Eye (tissue), 1 donor: ENCODE data around the gene ERI2.
"Not testable (repeated sequence)": the region's sequence is repeated elsewhere in the genome, so short reads cannot be mapped to it uniquely, and the experiment has no call there.

Experiments used
- DNase-seq: peaks from one replicate; pipeline ENCODE4 v3.0.0-alpha.2; 2015

ERI2 gene

DNA sequence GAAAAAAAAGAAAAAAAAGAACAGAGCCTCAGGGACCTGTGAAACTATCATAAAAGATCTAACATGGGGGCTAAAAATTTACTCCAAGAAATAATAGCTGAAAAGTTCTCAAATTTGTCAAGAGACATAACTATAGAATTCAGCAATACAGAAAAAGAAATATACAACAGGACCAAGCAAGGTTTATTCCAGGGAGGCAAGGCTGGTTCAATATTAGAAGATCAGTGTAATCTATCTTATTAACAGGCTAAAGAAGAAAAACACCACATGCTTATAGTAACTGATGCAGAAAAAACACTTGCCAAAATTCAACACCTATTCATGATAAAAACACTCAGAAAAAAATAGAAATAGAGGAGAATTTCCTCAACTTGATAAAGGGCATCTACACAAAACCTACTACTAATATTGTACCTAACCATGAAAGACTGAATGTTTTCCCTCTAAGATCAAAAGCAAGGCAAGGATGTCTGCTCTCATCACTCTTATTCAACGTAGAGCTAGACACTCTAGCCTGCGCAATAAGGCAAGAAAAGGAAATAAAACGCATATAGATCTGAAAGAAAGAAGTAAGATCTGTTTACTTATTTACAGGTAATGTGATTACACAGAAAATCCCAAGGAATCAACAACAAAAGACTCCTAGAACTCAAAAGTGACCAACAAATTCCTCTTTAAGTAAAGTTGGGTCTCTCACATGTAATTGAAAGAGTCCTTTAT lies 43.7 kb downstream of the ERI2 start:
- no peak for DNase-seq

DNA sequence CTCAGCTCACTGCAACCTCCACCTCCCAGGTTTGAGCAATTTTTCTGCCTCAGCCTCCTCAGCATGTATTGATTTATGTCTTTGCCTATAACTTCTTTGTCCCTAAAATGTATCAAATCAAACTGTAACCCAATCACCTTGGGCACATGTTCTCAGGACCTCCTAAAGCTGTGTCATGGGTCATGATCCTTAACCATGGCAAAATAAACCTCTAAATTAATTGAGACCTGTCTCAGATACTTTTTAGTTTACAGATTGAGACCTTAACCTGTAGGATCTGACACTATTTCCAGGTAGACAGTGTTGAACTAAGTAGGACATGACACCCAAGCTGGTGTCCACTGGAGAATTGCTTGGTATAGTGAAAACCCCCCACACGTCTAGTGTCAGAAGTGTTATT lies 45.1 kb downstream of the ERI2 start:
- no peak for DNase-seq

DNA sequence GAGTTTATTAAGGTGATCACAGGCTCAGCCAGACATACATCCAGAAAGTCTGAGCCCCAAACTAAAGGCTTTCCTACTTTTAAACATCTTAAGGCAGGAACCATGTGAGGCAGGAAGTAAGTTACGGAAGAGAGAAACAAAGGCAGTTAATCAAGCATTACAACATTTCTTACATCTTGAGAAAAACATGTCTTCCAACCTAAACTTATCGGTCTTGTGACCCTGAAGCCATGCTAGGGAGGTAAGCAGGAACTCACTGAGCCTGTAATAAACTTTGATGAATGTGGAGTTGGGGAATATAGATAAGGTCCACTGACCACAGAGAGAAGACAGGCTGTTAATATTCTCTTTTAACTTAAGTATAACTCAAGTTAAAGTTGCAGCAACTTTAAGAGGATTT lies 45.9 kb downstream of the ERI2 start:
- no peak for DNase-seq

DNA sequence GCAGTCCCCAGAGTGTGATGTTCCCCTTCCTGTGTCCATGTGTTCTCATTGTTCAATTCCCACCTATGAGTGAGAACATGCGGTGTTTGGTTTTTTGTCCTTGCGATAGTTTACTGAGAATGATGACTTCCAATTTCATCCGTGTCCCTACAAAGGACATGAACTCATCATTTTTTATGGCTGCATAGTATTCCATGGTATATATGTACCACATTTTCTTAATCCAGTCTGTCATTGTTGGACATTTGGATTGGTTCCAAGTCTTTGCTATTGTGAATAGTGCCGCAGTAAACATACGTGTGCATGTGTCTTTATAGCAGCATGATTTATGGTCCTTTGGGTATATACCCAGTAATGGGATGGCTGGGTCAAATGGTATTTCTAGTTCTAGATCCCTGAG lies 50.5 kb downstream of the ERI2 start:
- not testable (repeated sequence) for DNase-seq

DNA sequence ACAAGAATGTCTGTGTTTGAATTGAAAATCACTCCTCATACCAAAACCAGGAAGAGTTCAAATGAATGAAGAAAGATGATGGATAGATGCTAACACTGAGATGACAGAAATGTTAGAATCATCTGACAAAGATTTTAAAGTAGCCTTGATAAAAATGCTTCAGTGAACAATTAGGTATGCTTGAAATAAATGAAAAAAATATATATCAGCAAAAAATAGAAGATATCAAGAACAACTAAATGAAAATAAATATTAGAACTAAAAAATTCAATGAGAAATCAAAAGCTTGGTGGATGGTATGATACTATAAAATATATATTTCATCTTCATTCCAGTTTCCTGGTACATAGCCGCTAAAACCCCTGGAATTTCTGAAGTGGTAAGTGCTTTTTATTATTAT lies 51.0 kb downstream of the ERI2 start:
- no peak for DNase-seq

DNA sequence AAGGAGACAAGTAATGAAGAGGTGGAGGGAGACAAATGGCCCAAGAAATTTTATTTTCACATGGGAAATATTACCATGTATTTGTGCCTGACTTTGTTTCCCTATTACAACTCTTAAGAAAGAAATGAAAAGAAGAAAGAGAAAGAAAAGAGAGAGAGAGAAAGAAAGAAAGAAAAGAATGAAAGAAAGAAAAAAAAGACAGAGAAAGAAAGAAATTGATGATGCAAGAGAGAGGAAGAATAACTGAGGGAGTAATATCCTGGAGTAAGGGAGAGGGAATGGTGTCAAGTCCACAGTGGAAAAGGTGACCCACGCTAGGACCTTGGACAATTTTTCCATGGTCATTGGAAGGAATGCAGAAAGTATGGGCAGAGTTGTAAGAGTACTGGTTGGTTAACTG lies 52.5 kb downstream of the ERI2 start:
- DNase-seq, result no peak

DNA sequence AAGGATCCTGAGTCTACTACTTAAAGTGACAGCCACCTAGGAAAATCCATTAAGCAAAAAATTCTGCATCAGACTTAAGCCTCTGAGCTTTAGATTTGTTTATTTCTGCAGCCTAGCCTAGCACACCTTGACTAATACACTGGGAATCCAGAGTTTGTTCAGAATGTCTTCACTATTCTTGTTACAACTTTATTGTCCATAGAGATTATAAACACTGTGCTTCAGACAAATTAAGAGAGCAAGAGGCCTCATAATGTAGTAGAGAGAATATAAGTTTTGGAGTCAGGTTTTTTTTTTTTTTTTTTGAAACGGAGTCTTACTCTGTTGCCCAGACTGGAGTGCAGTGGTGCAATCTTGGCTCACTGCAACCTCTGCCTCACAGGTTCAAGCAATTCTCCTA lies 55.7 kb downstream of the ERI2 start:
- DNase-seq, result no peak

DNA sequence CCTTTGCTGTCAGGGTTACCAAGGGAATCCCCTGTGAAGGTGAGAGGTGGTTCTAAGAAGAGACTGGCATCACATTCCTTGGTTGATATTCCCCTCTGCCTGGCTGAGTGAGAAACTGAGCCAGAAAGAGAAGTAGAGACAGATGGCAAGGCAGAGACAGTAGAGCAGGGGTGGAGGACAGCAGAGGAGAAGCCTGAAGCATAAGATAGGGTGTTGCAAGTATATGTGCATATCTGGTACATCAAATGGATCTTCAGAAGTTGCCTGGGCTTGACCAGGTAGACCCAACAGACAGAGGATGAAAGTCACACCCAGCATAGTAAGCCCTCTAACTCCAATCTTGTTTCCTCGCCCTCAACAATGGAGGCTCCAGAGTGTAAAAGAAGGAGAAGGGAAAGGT lies 56.8 kb downstream of the ERI2 start:
- no peak for DNase-seq

DNA sequence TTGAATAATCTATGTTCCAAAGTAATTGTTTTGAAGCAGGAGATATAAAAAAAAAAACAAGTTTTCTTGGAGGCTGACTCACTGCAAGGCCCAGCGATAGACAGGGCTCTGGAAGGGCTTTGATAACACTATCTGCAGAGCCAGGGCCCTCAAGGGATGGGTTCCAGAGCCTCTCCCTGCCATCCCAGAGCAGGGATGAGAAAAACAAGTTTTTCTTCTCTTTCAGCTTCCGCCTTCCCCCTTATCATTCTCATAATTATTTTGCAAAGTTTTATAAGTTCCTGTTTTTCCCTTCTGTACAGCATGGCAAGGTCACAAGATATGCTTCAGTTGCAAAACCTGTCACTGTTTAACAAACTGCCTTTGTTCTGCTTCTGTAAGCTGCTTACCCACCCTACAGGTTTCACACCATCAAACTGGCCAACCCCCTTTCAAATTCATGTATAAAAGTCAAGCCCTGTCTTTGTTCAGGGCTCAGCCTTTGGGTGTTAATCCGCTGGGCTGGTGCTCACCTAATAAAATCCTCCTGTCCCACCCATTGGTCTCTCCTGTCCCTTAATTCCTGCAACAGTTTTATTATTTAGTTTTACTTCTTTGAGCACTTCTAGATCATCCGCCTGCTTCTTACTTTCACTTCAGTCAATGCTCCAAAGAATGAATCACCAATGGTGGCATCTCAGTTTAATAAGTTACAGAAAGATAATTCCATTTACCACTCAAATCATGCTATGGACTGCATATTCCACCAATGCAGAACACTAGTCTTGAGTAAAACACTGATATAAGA lies 59.0 kb downstream of the ERI2 start:
- no peak for DNase-seq

DNA sequence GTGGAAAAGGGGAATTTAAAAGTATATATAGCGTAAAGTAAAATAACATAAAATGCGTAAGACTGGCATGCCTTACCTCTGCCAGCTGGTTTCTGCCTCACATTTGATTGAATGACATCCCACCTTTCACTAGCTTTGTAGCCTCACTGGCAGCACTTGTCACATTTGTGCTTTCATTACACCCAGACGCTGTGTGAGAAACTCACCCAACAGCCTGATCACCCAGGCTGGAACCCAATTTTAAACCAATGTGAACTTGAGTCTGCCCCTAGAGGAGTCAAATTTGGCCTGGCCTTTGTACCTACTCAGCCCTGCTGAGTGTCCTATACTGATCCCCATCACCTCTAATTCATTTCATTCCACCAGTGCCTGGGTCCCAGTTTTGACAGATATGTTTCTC lies 59.8 kb downstream of the ERI2 start:
- no peak for DNase-seq
